Measurements from ENCODE around the gene PTPRM.

The PTPRM gene

DNA sequence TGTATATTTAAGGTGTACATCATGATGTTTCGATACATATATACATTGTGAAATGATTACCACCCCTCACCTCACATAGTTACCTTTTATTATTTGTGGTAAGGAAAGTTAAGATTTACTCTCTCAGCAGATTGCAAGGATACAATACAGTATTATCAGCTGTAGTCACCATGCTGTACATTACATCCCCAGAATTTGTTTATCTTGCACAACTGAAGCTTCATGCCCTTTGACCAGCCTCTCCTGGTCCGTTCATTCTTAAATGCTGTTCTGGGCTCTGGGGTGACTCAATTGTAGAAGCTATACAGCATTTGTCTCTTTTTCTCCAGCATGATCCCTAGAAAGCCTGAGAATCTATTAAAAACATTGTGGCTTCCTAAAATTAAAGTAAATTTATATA is 90.8 kb downstream of the PTPRM start:
- DNase-seq (ENCODE audit: low read depth), result no peak
- H3K4me3 ChIP-seq (ENCODE audit: low read depth, low read length), result no peak overlapping the region

DNA sequence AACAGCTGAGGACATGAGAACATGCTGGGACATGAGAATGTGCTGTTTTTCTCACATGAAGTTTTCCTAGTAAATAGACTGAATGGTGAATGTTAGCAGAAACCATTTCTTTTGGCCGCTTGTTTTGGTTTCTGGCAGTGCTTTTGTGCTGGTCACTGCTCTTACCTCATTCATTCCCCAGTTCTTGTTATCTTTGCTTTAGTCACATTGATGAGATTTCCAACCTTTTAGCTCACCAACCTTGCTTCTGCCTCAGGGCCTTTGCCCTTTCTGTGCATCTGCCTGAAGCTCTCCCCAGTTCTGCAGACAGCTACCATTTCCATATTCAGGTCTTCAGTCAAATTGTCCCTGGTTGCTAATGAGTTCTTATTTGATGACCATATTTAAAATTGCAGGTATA is 91.6 kb downstream of the PTPRM start:
- H3K4me3 ChIP-seq (ENCODE audit: low read depth, low read length), result no peak overlapping the region
- no peak for DNase-seq (ENCODE audit: low read depth)

DNA sequence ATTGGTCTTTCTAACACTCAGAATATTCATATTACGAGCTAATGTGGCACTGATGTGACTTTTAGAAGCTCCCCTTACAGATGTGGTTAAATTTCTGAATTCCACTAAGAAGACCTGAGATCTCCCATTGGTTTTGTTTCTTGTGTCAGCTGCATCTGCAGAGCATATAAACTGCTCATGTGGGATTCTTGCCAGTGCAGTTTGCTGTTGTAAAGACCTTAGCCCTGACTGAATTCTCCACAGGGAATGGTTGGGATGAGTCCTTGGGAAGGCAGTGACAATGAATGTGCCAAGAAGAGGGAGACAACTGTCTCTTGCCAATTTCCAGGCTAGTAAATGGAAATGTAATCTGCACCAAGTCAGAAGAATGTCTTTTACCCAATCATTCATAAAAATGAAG is 94.1 kb downstream of the PTPRM start:
- no peak for DNase-seq (ENCODE audit: low read depth)
- H3K4me3 ChIP-seq (ENCODE audit: low read depth, low read length), result no peak overlapping the region

DNA sequence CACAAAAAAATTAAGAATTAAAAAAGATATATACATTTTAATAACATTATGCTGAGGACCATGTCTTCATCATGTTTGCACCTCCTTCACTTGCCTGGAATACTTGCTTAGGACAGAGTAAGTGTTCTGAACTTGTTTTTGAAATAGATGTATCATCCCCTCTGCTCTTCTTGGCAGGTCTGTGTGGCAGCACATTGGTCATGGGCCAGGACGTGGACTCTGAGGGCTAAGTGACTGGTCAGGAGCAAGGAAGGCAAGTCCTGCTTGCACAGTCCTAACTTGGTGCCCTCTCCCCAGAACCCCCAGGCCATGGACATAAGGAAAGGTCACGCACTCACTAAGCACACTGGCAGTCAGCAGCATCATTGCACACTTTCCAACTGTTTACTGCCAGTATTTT is 95.8 kb downstream of the PTPRM start:
- no peak overlapping the region for H3K4me3 ChIP-seq (ENCODE audit: low read depth, low read length)
- no peak for DNase-seq (ENCODE audit: low read depth)

DNA sequence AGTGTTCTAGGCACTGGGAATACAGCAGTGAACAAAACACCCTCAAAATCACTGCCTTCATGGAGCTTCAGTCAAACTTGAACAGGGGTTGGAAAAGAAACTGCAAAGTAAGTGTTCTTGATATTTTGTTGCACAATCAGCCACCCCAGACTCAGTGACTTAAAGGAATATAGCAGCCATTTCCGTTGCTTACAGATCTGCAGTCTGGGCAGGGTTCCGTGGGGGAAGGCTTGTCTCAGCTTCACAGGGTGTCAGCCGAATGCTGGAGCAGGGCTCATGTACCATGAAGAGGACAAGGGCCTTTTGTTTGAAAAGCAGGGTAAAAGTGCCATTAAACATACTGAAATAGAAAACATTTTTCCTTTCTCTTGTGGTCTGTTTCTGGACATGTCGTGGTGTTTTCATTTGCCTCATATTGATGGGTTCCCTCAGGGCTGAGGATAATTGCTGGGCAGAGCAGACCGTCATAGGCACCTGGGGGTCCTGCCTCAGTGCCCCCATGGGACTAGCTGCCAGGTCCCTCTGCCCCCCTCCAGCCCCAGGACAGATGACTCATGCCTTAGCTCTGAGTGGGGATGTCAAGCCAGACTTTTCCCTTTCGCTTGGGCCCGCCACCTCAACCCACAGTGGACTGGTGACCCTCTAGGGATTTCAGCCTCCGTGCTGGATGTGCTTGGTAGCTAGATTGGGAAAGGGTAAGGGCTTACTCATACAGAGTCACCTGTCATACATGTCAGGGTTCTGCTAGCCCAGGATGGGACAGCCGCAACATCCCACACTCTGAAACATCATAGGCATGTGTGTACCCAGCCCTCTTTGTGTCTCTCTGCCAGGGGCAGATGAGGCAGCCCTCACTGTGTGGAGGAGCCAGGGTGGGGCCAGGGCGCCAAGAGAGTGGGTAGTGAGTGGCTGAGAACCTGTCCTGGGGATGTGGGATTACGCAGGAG is 96.5 kb downstream of the PTPRM start:
- no peak for DNase-seq (ENCODE audit: low read depth)

DNA sequence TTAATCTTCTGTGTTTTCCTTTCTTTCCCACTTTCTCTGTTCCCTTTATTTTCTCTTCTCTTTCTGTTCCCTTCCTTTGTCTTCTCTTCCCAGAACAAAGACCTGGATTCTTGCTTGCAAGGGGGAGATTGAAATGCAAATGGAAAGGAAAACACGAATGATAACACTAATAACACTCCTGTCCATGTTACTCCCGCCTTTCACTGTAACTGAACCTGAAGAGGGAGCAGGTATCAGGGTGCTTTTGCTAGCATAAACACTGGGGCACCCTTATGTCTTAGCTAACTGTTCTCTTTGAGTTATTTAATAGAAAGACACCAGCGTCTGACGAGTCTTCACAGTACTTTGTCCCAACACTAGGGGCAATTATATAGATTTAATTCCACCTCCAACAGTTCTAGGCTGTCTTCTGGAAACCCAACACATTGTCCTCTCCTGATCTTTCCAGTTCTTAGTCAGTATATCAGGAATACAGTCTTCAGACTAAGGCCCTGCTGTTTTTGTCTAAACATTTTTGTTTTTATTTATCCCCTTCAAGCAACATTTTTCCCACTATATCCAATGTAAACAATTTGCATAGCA is 99.2 kb downstream of the PTPRM start:
- no peak for DNase-seq (ENCODE audit: low read depth)
- H3K4me3 ChIP-seq (ENCODE audit: low read depth, low read length), result no peak overlapping the region

More for the DNA sequence above, 96.5 kb downstream of the PTPRM start:
- H3K4me3 ChIP-seq (ENCODE audit: low read depth, low read length), result no peak overlapping the region

DNA sequence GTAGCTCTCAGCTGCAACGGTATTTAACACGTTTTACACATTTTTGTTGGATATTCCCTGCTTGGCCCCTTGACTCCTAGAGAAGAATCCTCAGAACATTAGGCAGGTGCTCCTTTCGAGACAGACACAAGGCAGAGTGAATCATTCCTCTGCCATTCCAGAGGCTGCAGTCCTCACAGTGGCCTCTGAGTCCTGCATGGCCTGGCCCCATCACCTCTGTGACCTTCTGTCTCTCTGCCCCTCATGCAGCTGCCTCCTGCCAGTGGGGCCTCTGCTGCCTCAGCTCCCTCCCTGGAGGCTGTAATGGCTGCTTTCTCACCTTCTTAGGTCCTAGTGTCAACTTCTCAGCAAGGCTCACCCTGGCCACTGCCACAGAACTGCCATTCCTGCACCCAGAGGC is 101.3 kb downstream of the PTPRM start:
- H3K4me3 ChIP-seq (ENCODE audit: low read depth, low read length), result no peak overlapping the region
- DNase-seq (ENCODE audit: low read depth), result no peak

DNA sequence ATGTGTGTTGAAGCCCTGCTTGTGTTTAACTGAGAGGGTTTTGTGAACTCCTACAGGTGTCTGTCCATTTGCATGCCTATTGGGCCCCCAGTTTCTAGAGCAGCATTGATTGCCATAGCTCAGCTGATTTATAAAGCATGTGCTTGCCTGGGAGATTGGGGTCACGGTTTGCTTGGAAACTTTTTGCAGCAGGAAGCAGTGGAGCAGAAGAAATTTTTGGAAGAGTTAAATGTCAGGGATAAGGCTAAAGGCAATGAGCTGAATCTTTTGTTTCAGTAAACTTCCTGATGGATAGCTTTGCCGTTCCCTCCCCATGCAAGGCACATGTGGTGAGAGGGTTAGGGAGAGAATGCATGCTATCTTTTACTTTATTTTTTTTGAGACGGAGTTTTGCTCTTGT is 102.2 kb downstream of the PTPRM start:
- DNase-seq (ENCODE audit: low read depth), result no peak
- no peak overlapping the region for H3K4me3 ChIP-seq (ENCODE audit: low read depth, low read length)

DNA sequence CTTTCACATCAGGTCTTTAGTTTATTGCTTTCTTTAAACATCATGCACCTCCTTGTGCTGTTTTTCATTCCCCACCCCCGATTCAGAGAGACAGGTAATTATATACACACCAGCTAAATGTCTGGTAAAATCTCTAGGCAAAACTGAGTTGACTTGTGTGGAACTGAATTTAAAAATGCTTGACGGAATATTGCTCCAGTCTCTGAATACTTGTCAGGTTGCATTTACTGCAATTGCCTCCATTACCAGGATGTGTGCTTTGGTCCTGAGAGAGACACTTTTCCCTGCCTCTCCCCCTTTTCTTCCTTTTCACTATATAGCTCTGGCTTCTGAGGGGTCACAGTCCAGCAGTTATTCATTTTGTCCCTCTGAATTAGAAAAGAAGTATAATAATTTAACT is 104.0 kb downstream of the PTPRM start:
- DNase-seq (ENCODE audit: low read depth), result no peak
- H3K4me3 ChIP-seq (ENCODE audit: low read depth, low read length), result no peak overlapping the region

DNA sequence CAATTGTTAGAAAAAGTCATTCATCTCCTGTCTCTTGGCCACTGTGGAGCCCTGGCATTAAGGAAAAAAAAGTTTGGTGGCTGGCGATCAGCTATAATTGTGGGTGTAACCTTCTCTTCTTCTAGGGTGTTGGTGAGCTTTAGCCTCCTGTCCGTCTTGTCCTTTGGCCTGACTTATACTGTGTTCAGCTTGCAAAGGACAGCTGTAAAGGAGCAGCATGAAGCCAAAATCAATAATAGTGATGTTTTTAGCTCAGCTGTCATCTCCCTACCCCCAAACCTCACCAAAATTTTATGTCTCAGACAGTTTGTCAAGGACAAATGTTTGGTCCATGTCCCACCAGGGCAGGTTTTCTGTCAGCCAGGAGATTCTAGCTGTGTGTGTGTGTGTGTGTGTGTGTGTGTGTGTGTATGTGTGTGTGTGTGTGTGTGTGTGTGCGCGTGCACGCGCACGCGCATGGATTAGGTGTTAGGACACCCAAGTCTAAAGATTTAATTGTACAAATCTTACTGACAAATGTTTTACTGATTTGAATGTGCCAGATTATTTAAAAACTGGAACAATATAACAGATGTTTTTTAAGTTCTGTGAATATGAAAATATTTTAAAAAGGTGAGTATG is 109.2 kb downstream of the PTPRM start:
- H3K4me3 ChIP-seq (ENCODE audit: low read depth, low read length), result no peak overlapping the region

DNA sequence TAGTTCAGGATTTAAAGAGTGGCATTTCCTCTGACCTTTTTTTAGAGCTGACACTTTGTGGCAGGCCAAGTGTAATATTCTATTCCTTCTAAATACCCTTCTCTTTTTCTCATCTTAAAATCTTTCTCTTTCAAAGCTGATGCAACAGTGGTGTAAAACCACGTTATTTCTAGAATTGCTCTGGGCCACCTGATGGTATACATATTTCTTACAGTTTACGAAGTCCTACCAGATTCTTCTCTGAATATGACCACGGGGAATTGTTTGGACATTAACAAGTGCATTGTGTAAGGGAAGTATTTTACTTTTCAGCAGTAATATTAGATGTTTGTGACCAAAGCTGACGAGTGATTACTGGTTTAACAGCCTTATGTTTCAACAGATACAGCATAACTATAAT is 109.9 kb downstream of the PTPRM start:
- DNase-seq (ENCODE audit: low read depth), result no peak

More for the DNA sequence above, 109.2 kb downstream of the PTPRM start:
- DNase-seq (ENCODE audit: low read depth), result no peak

DNA sequence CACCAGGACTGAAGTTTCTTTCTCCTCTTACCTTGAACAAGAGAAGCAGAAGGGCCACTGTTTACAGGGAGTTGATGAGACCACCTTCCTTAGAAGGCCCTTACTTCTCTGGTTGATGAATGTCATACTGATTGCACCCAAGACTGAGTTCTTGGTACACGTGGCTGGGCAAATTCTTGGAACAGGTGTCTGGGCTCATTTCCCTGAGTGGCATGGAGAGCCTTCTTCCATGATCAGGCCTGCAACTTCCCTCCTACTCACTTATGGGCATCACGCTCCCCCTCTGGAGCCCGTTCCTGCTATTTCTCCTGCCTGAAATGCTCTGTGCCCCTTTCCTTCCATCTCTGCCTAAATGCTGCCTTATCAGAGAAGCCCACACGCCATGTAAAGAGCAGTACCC is 110.3 kb downstream of the PTPRM start:
- no peak overlapping the region for H3K4me3 ChIP-seq (ENCODE audit: low read depth, low read length)
- no peak for DNase-seq (ENCODE audit: low read depth)

More for the DNA sequence above, 109.9 kb downstream of the PTPRM start:
- no peak overlapping the region for H3K4me3 ChIP-seq (ENCODE audit: low read depth, low read length)

DNA sequence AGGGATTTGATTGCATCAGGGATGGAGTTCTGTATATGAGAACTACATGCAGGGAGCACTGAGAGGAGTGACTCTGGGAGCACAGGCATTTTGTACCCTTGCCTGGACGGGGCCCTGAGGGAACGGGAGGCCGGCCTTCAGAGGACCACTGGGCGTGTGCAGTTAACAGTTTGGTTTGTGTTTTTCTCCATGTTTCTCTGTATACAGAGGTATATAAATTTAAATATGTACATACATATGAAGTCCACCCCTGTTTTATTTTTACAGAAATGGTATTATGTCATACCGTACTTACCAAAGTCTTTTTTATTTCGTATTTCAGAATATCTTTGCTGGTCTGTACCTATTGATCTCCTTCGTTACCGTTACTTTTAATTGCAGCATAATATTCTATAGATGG is 111.3 kb downstream of the PTPRM start:
- DNase-seq (ENCODE audit: low read depth), result no peak

DNA sequence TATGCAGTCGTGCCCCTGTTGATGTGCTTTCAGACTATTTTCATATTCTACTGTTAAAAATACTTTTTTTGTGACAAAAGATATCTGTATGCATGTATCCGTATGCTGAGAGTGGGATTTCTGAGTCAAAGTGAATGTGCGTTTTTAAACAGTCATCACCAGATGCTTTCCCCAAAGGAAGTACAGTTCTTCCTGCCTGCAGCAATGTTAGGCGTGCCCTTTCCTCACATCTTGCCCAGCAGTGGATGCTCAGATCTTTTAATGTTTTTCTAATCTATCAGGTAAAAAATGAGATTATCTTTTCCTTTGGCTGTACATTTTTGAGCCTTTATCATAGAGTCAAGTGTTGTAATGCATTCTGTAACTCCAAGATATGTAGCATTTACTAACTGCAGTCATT is 111.7 kb downstream of the PTPRM start:
- DNase-seq (ENCODE audit: low read depth), result no peak
- no peak overlapping the region for H3K4me3 ChIP-seq (ENCODE audit: low read depth, low read length)

More for the DNA sequence above, 111.3 kb downstream of the PTPRM start:
- H3K4me3 ChIP-seq (ENCODE audit: low read depth, low read length), result no peak overlapping the region

DNA sequence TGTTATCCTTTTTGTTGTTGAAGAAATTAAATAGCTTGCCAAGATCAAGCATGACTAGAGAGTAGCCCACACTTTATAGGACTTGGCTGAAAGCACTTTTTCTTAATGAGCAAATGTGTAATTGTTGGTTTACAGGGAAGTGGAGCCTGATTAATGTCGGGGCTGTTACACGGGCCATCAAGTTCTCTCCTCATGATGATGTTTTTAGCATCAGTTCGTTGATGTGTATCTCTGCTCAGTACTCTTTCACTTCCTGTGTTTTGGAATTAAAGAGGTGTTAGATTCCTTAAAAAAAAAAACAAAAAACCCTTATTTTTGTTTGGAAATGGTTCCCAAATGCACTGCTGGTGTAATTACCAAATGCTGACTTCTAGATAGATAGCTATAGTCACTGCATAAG is 114.2 kb downstream of the PTPRM start:
- no peak overlapping the region for H3K4me3 ChIP-seq (ENCODE audit: low read depth, low read length)
- no peak for DNase-seq (ENCODE audit: low read depth)

DNA sequence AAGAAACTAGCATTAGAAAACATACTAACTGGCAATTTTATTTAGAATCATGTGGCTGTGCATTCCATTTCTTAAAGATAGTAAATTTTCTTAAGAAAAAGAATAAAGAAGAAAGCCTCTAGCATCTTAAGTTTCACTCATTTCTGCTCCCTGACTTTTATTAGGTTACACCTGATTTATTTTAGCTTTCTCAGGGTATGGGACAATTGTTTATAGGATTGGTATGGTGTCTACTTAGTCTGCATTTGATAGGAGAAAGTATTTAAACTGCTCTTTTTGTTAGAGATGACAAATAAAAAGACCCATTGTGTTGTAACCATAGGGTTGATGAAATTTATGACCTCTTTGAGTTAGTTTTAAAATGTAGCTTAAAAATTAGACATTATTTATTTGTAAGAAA is 115.2 kb downstream of the PTPRM start:
- DNase-seq (ENCODE audit: low read depth), result no peak
- no peak overlapping the region for H3K4me3 ChIP-seq (ENCODE audit: low read depth, low read length)

DNA sequence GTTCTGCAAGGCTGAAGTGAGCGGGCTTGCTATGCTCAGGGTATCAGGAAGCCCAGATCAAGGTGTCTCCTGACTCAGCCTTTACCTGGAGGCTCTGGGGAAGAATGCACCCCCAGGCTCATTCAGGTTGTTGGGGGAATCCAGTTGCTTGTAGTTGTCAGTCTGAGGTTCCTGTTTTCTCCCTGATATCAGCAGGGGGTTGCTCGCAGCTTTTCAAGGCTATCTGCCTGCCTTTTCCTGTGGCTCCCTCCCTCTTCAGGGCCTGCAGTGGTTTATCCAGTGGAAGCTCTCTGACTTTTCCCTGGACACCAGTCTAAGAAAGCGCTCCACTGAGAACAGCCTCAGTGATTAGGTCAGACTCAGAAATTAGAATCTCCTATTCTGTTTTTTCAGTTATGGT is 116.6 kb downstream of the PTPRM start:
- no peak overlapping the region for H3K4me3 ChIP-seq (ENCODE audit: low read depth, low read length)
- no peak for DNase-seq (ENCODE audit: low read depth)

DNA sequence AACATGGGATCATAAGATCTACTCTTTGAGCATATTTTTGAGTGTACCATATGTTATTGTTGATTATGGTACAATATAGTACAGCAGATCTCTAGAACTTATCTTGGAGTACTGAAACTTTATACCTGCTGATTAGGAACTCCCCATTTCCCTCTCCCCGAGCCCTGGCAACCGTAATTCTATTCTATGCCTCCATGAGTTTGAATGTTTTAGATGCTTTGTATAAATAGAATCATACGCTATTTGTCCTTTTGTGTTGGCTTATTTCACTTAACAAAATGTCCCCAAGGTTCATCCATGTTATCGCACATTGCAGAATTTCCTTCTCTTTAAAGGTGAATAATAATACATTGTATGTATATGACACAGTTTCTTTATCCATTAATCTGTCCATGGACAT is 117.2 kb downstream of the PTPRM start:
- no peak overlapping the region for H3K4me3 ChIP-seq (ENCODE audit: low read depth, low read length)
- no peak for DNase-seq (ENCODE audit: low read depth)

DNA sequence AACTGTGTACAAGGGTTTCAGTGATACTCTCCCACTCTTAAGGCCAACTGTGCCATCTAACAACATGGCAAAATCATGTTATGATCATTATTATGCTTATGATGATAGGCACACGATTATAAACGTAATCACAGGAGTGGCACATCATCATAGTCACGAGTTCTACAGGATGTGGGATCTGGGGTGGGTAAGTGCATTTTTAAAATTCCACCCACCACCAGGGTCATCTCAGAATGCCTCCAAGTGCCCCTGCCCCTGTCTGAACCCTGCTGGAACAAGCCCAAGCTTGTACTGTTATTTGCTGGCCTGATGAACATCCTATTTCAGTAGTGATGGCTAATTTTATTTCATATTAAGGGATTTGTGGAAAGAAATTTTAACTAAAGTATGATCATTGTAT is 117.8 kb downstream of the PTPRM start:
- no peak for DNase-seq (ENCODE audit: low read depth)
- H3K4me3 ChIP-seq (ENCODE audit: low read depth, low read length), result no peak overlapping the region

DNA sequence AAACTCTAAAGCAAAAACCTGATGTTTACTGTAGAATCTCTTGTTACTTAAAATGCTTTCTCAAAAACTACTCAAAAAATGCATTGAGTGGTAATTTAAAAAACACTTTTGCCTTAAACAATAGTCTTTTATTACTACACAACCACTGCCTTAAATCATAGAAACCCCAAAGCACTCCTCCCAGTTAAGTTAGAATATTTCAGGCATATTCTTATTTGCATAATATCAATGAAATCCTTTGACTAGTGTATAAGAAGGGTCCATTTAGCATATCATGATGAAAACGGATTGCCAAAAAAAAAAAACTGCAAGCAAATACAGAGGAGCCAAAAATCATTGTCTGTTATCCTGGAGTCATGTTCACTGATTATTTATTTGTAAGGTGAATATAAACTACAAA is 119.2 kb downstream of the PTPRM start:
- H3K4me3 ChIP-seq (ENCODE audit: low read depth, low read length), result no peak overlapping the region
- DNase-seq (ENCODE audit: low read depth), result no peak

DNA sequence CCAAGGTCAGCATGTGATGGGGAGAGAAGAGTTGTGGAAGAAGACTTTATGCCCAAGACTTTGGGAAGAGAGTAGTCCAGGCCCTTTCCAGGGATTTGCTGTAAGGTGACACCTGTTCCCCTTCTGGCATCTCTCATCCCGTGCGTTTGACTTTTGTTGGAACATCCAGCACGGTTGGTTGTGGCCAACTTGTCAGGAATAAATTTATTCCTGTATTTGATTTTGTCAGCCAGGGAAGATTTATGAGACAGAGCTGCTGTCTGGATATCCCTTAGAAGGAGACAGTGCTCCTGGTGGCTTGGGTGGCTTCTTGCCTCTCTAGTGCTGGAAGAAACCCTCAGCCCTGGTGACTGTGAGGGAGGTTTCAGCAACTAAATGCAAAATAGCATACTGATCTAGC is 121.5 kb downstream of the PTPRM start:
- no peak for DNase-seq (ENCODE audit: low read depth)
- no peak overlapping the region for H3K4me3 ChIP-seq (ENCODE audit: low read depth, low read length)
